Measurements from ENCODE around the gene FAM98C.

DNA sequence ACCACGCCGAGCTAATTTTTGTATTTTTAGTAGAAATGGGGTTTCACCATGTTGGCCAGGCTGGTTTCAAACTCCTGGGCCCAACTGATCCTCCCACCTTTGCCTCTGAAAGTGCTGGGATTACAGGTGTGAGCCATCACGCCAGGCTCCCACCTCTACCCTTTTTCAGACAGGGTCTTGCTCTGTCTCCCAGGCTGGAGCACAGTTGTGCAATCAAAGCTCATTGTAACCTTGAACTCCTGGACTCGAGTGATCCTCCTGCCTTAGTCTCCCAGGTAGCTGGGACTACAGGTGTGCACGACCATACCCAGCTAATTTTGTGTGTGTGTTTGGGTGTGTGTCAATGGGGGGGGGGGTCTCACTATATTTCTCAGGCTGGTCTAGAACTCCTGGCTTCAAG lies 21.4 kb downstream of the FAM98C start:
- TF ChIP-seq, protein P1, sequence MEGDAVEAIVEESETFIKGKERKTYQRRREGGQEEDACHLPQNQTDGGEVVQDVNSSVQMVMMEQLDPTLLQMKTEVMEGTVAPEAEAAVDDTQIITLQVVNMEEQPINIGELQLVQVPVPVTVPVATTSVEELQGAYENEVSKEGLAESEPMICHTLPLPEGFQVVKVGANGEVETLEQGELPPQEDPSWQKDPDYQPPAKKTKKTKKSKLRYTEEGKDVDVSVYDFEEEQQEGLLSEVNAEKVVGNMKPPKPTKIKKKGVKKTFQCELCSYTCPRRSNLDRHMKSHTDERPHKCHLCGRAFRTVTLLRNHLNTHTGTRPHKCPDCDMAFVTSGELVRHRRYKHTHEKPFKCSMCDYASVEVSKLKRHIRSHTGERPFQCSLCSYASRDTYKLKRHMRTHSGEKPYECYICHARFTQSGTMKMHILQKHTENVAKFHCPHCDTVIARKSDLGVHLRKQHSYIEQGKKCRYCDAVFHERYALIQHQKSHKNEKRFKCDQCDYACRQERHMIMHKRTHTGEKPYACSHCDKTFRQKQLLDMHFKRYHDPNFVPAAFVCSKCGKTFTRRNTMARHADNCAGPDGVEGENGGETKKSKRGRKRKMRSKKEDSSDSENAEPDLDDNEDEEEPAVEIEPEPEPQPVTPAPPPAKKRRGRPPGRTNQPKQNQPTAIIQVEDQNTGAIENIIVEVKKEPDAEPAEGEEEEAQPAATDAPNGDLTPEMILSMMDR (IDR thresholded peaks at IDR 0.05; ENCODE audit: low read length) = no peak
- no peak for TF ChIP-seq EZH2 (optimal IDR thresholded peaks at IDR 0.05; ENCODE audit: low read depth, low read length)
- TF ChIP-seq EZH2phosphoT487 (IDR thresholded peaks at IDR 0.05; ENCODE audit: low read length) = no peak

Data from MM.1S (cell line).